Activated CD4-positive, alpha-beta T cell treated with anti-CD3 and anti-CD28 coated beads, Interleukin-2, amount 50 U/mL, for 16 hours (primary cell): ENCODE data around the gene IFI27L2.
A peak's percentile ranks its signal among the peaks of the same experiment; 100 is the strongest.
"Not testable (repeated sequence)": the region's sequence is repeated elsewhere in the genome, so short reads cannot be mapped to it uniquely, and the experiment has no call there.

Source experiments
- DNase-seq: peaks from one replicate; pipeline ENCODE4 v3.0.0-alpha.2; 2020

Gene IFI27L2, protein sequence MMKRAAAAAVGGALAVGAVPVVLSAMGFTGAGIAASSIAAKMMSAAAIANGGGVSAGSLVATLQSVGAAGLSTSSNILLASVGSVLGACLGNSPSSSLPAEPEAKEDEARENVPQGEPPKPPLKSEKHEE

DNA sequence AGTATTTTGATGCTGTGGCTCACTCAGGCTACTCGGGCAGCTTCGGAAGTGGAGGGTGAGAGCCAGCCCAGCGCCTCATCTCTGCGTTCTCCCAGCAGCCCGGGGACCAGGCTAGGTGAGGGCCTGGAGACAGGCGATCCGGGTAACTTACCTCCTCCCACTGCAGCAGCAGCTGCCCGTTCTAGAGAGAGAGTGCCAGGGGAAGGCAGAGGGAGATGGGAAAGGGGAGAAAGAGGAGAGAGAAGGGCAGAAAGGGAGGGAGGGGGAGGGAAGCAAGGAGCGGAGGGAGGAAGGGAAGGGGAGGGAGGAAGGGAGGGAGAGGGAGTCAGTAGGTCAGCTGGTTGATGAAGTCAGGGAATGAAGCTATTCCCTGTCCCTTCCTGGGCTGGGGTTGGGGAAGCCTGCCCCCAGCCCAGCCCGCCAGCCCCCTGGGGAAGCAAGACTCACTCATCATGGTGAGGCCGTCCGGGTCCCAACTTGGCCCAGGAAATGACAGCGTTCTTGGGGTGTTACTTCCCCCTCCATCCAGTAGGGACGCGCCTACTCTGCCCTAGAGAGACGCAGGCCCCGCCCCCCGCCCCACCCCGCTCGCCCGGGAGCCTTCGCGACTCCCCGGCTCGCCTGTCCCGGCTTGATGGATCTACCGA is at the start of gene IFI27L2:
TSS of gene IFI27L2 (minus strand) at position 494 of the 647 bp plus-strand sequence. CDS start at position 454, 40 bp downstream.
- DNase-seq = peak; percentile 77

DNA sequence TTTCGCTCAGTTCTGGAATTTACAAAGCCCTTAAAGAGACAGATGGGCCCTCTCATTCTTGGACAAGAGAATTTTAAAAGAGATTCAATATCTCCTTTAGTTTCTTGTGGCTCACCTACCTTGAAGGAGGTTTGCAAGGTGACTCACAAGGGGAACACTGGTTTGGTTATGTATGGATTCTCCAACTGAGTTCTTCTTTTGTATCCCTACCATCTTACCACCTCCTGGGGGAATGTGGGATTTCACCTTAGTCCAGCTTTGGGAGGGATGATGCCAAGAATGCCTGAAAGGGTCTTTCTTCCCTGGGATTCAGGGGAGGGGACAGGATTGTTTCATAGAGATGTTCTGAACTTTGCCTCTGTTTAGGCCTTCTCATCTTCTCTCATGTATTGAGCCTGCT is 48.4 kb upstream of the IFI27L2 start:
- no peak for DNase-seq

DNA sequence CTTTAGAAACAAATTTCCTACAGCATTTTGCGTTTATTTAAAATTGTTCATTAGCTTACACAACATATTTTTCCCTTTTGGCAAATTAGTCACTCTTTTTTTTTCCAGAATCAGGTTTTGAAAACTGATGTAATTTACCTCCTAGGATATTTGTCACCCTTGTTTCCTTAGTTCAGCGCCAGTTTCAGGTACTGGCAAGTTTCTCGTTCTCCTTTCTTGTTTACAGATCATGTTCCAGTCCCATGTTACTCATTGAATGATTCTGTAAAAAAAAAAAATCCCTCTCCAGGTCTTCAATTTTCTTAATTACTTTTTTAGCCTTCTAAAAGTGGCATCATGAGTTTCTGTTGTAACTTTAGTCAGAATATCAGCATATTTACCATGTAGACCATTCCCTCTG is 47.4 kb upstream of the IFI27L2 start:
- no peak for DNase-seq

- no peak for DNase-seq
Measured at GRCh38 chr14:94175747-94176146, 46.3 kb upstream of the IFI27L2 start.

DNA sequence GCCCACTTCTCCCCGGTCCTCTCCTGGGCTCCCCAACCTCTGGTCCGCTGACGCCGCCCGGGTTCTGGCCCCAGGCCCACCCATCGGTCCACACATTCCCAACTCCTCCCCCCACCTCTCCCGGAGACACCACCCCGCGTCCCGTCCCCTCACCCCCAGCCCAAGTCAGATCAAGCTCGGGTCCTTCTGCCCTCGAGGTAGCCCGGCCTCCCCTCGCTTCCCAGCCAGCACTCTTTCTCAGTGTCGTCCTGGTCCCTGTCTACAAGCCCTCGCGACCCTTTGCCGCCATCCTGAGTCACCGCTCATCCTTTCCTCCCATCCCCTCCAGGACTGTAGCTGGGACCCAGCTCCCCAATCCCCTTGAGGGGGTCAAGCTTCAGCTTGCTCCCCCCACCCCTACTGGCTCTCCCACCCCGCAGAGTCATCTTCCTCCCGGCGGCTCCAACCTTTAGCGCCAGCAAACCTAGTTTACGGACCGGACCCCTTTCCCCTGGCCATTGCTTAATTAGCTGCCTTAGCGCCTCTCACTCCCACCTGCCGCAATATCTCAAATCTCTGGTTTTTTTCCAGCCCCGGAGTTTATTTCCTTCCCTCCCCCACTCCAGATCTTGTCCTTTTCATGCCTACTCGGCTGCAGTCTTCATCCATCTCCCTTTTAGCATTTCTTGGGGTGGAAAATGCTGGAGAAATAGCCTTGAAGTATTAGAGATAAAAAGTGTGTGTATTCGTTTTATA is 45.8 kb upstream of the IFI27L2 start:
- no peak for DNase-seq

DNA sequence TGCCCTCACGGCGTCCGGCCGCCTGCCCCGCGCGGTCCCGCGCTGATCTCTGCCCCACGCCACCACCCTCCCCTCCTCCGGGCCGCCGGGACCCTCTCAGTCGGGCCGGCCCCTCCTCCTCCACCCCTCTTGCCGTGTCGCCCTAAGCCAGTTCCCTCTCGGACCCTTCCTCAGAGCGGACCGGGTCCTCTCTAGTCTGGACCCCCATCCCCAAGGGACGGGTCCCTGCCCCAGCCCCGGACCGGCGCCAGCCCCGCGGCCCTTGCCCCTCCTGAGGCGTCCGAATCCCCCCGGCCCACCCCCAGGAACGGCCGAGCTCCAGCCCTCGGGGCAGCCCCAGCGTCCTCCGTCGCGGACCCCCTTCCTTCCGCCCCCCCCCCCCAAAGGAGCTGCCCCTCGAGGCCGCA is 45.2 kb upstream of the IFI27L2 start:
- no peak for DNase-seq

- peak; percentile 88 for DNase-seq
Measured at GRCh38 chr14:94173885-94174603, 44.6 kb upstream of the IFI27L2 start, which contains the start of gene PPP4R4. PPP4R4 (plus strand) TSS chr14:94174322; CDS start chr14:94174466, 144 bp downstream.

GRCh38 chr14:94173471-94173884 is 44.1 kb upstream of the IFI27L2 start:
- no peak for DNase-seq

DNA sequence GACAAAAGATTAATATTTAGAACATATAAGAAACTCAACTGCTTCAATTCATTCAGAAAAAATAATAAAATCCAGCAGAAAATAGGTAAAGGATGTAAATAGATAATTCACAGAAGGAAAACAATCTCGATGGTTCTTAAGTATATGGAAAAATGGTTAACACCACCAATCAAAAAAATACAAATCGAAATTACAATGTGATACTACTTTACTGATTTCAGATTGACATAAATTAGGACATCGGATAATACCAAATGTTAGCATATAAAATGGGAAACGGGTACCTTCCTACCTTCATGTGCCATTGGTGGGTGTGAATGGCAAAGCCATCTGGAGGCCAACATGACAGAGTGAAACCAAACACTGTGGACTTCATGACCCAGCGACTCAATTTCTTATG is 43.1 kb upstream of the IFI27L2 start:
- DNase-seq = no peak

DNA sequence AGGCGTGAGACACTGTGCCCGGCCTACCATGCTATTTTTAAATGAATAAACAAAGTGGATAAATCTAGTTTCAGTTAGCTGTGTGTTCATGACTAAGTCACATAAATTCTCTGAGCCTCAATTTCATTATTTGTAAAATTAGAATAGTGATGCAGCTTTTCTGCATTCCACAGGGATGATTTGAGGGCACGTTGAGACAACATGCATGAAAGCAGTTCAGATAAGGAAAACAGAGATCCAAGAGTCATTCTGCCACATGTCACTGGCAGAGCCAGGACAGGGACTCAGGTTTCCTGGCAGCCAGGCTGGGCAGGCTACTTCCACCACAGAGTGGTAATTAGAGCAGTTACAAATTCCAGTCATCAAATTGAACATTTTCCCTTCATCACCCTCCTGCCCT is 41.8 kb upstream of the IFI27L2 start:
- DNase-seq = no peak

DNA sequence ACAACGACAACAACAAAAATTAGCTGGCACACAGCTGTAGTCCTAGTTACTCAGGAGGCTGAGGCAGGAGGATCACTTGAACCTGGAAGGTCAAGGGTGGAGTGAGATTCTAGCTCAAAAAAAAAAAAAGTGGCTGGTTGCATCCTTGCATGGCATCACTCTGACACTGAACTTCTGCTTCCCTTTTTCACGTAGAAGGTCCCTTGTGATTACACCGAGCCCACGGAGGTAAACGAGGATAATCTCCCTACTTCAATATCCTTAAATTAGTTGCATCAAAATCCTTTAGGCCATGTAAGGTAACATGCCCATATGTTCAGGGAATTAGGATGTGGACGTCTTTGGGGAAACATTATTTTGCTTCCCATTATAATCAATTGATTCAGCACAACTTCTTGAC is 40.7 kb upstream of the IFI27L2 start:
- no peak for DNase-seq

GRCh38 chr14:94165744-94166143 is 36.3 kb upstream of the IFI27L2 start:
- no peak for DNase-seq

DNA sequence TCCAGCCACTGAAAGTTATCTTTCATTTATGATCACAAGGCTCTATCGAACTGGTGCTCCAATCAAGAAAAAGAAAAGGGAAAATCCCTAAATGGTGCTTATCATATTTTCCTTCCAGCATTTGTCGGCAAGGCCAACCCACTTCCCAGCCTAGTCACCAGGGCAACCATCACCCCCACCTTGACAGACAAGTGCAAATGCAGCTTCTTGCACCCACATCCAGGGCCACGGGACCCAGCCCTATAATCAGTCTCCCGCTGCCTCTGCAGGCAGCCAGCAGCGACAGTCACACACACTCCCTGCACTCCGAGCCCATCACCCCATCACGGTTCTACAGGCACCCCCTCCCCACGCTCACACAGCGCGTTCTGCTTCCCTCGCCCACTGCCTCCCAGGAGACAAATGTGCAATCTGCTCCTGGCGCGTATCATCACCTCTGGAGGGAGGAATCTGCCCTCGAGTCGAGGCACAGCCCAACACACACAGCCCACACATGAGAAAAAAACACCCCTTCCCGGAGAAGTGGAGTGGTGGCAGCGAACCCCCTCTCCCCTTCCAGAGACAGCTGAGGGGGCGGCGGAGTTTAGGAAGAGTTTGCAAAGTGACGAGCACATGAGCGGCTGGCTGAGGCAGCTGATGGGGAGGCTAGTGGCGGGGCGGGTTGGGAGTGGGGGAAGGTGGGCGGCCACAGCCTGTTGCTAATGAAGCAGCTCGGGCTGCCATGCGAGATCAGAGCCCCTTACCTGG is 35.5 kb upstream of the IFI27L2 start:
- no peak for DNase-seq

DNA sequence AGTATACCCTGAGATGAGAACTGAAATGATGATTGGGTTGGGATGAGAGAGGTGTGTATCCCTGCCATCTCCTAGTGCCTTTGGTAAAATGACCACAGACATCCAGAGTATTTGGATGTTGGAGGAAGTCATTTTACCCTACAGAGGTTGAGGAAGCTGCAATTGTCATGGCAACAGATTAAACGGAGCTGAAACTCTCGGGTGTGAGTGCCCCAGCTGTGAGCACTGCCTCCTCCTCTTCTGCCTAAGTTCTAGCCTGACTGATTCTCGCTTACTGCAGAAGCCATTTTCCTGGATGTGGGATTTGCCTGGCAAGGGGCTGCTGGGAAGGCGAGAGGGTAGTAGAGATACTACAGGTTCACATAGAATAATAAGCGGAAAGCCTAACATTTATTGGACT is 34.4 kb upstream of the IFI27L2 start:
- no peak for DNase-seq

- no peak for DNase-seq
Measured at GRCh38 chr14:94162466-94162865, 33.1 kb upstream of the IFI27L2 start.

GRCh38 chr14:94161981-94162380 is 32.6 kb upstream of the IFI27L2 start:
- DNase-seq = no peak

GRCh38 chr14:94161058-94161457 is 31.7 kb upstream of the IFI27L2 start:
- DNase-seq = no peak

DNA sequence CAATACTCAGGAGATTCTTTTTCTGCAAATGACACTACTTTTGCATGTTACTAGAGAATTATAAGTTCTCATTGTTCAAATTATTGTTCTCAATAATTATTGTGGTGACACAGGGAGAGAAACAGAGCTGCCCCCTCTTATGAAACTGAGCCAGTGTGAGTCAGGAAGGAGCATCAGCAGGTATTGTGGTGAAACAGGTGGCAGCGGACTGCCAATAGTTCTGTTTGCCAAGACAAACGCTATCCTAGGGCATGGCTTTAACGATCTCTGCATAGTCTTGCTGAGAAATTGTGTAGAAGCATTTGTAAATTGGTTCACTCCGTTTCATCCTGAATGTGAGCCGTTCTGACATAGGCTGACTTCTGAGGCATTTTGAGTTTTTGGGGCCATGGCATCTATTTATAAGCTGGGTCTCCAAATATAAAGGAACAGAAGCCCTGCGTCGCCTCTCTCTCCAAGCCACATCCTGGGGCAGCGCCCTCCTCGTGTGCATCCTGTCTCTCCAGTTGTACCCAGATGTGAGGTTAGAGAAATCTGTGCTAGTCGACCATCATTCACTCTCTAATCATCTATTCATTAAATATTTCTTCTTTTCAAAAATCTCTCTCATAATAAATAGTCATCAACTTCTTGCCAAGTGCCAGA is 29.0 kb upstream of the IFI27L2 start:
- DNase-seq = peak; percentile 25

- no peak for DNase-seq
Measured at GRCh38 chr14:94157197-94157596, 27.8 kb upstream of the IFI27L2 start.

DNA sequence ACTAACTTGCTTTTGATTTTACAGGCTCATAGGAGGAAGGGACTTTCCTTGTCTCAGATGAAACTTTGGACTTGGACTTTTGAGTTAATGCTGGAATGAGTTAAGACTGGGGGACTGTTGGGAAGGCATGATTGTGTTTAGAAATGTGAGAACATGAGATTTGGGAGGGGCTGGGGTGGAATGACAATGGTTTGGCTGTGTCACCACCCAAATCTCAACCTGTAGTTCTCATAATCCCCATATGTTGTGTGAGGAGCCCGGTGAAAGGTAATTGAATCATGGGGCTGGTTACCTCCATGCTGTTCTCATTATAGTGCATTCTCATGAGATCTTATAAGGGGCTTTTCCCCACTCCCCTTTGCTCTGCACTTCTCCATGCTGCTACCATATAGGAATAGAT is 26.7 kb upstream of the IFI27L2 start:
- DNase-seq = not testable (repeated sequence)

DNA sequence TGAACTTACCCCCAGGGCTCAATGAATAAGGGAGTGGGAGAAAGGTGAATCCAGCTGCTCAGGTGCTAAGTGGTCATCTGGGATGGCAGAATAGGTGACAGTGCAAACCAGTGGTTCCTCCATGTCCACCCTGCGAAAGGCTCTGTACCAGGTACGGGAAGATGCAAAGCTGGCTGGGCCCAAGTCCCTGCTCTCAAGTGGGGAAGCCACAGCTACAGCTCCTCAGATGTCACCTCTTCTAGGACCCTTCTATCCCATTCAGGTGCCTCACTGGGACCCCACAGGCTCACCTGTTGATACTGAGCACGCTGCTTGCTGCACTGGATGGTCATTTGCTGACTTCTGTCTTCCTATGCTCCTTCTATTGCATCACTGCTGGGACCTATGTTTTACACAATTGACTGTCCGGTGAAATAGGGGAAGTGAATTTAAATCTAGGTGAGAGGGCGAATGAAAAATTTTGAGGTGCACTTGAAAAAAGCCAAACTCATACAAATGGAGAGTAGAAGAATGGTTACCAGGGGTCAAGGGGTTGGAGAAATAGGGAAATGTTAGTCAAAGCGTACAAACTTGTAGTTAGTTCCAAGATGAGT is 24.4 kb upstream of the IFI27L2 start:
- no peak for DNase-seq

DNA sequence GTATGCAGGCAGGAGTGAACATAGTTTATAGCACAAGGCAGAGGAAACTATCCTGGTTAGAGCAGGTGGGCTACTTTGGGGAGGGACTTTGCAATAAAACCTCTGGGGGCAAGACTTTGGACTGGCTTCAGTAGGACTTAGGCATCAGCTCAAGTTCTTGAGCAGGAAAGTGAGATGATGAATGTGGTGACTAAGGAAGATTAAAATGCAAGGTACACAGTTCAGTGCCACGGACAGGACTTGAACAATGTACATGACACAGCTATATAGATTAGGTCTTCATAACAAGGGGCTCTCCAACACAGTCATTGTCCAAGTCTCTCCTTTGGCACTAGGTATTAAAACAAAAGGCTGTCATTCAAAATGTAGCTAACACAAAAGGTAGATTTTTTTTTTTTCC is 23.3 kb upstream of the IFI27L2 start:
- no peak for DNase-seq
